ENCODE results near the gene SEMA3A. TPM values are rescaled to one million over a fixed set of nuclear protein-coding genes. Genes with fewer than 3 reads are reported as not detected.

The SEMA3A gene
- total RNA-seq, 1 experiment from 2014 or later, result 14.2 TPM

DNA sequence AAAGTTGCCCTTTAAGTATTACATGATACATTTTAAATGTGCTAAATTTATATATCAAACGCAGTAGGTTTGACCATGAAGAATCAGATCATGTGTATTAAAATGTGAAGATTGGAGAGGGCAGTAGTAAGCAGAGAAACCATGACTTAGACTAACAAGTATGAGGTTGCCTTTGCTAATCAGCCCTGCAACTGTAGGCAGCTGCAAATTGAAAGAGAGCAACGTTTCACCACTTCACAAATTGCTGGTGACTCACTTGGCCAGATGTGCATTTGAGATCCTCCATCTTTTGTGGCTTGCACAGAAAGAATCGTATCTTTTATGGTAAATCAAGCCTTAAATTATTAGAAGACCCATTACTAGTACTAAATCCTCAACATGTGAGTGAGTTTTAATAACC is 10.1 kb upstream of the SEMA3A start:
- no peak overlapping the region for H3K4me3 ChIP-seq (replicated peaks in 1 of 2; ENCODE audit: low read depth in 1 of 2, low read length in 2 of 2)
- ATAC-seq (no peak), DNase-seq (ENCODE audit: low read depth, low spot score) (no peak)
- H3K4me1 ChIP-seq (ENCODE audit: control insufficient read depth in 1 of 2, insufficient read depth in 2 of 2, low read length in 2 of 2), result no peaks in the 10 kb centered on the region
- no peak overlapping the region for H2AFZ ChIP-seq (ENCODE audit: low read depth, low read length, poor library complexity, severe bottlenecking)
- H4K20me1 ChIP-seq (ENCODE audit: insufficient read depth), result no peaks in the 10 kb centered on the region
- ChIA-PET RAD21 (ENCODE audit: low non-redundant PET in 1 of 2, low total read pairs in 2 of 2, uncharacterized antibody in 2 of 2, unreplicated experiment in 2 of 2) (no interaction called here), POLR2A (interaction anchor here (1.0 kb wide), 1 partner anchor 116 kb away, joined by 4 read pairs; no protein-coding TSS in a partner anchor), CTCF (no interaction called here)
- no peaks in the 10 kb centered on the region for H3K9me3 ChIP-seq (ENCODE audit: control insufficient read depth in 1 of 2, insufficient read depth in 1 of 2, low read depth in 1 of 2, low read length in 2 of 2)
- H3K4me2 ChIP-seq (ENCODE audit: low read length), result no peak overlapping the region
- no peak overlapping the region for H3K27ac ChIP-seq (ENCODE audit: low read depth, low read length)
- no TSS peak for BruUV-seq (replicated peaks)
- H3K9me2 ChIP-seq (ENCODE audit: insufficient read depth), result no peaks in the 10 kb centered on the region
- TF ChIP-seq, protein P1, sequence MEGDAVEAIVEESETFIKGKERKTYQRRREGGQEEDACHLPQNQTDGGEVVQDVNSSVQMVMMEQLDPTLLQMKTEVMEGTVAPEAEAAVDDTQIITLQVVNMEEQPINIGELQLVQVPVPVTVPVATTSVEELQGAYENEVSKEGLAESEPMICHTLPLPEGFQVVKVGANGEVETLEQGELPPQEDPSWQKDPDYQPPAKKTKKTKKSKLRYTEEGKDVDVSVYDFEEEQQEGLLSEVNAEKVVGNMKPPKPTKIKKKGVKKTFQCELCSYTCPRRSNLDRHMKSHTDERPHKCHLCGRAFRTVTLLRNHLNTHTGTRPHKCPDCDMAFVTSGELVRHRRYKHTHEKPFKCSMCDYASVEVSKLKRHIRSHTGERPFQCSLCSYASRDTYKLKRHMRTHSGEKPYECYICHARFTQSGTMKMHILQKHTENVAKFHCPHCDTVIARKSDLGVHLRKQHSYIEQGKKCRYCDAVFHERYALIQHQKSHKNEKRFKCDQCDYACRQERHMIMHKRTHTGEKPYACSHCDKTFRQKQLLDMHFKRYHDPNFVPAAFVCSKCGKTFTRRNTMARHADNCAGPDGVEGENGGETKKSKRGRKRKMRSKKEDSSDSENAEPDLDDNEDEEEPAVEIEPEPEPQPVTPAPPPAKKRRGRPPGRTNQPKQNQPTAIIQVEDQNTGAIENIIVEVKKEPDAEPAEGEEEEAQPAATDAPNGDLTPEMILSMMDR (IDR thresholded peaks at IDR 0.05 in 2 of 3, conservative IDR thresholded peaks at IDR 0.05 in 1 of 3; ENCODE audit: borderline replicate concordance in 1 of 3, insufficient read depth in 1 of 3, low read depth in 2 of 3, low read length in 2 of 3), result no peak
- TF ChIP-seq POLR2A (IDR thresholded peaks at IDR 0.05; ENCODE audit: borderline replicate concordance, extremely low read depth, insufficient read depth, insufficient read length) (no peak), EGR1 (IDR thresholded peaks at IDR 0.05; ENCODE audit: low read depth) (no peak), SIN3A (IDR thresholded peaks at IDR 0.05; ENCODE audit: low read depth) (no peak), JUND (IDR thresholded peaks at IDR 0.05) (no peak), ELF1 (IDR thresholded peaks at IDR 0.05; ENCODE audit: borderline replicate concordance, low read depth) (no peak), EZH2 (IDR thresholded peaks at IDR 0.05) (no peak), ZNF274 (IDR thresholded peaks at IDR 0.05; ENCODE audit: low read depth, low read length) (no peak)
- TF ChIP-seq, protein P2, sequence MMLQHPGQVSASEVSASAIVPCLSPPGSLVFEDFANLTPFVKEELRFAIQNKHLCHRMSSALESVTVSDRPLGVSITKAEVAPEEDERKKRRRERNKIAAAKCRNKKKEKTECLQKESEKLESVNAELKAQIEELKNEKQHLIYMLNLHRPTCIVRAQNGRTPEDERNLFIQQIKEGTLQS (IDR thresholded peaks at IDR 0.05), result no peak
- H3K27me3 ChIP-seq (ENCODE audit: insufficient read depth, low read length), result no peaks in the 10 kb centered on the region
- no peaks in the 10 kb centered on the region for H3K36me3 ChIP-seq (ENCODE audit: control insufficient read depth in 1 of 2, insufficient read depth in 2 of 2, low read length in 2 of 2)
- no peak overlapping the region for H3K9ac ChIP-seq (ENCODE audit: low read length)
- H3K79me2 ChIP-seq (ENCODE audit: insufficient read depth, low read length), result no peaks in the 10 kb centered on the region
- intact Hi-C loops (cut with micrococcal nuclease), result no loop called here

GRCh38 chr7:84202855-84203254 is 8.3 kb upstream of the SEMA3A start:
- H3K9ac ChIP-seq (ENCODE audit: low read length), result no peak overlapping the region
- H3K9me2 ChIP-seq (ENCODE audit: insufficient read depth), result no peaks in the 10 kb centered on the region
- H2AFZ ChIP-seq (ENCODE audit: low read depth, low read length, poor library complexity, severe bottlenecking), result no peak overlapping the region
- H3K4me1 ChIP-seq (ENCODE audit: control insufficient read depth in 1 of 2, insufficient read depth in 2 of 2, low read length in 2 of 2), result no peaks in the 10 kb centered on the region
- no peak overlapping the region for H3K27ac ChIP-seq (ENCODE audit: low read depth, low read length)
- ChIA-PET RAD21 (ENCODE audit: low non-redundant PET in 1 of 2, low total read pairs in 2 of 2, uncharacterized antibody in 2 of 2, unreplicated experiment in 2 of 2) (interaction anchor here in 1 of 2 experiments (0.7 kb wide), 1 partner anchor 8 kb away, joined by 4 read pairs; the partner anchor contains the start of gene SEMA3A), POLR2A (no interaction called here), CTCF (no interaction called here)
- ATAC-seq, result no peak
- H3K27me3 ChIP-seq (ENCODE audit: insufficient read depth, low read length), result no peaks in the 10 kb centered on the region
- H3K4me3 ChIP-seq (replicated peaks in 1 of 2; ENCODE audit: low read depth in 1 of 2, low read length in 2 of 2), result no peak overlapping the region
- no peaks in the 10 kb centered on the region for H3K36me3 ChIP-seq (ENCODE audit: control insufficient read depth in 1 of 2, insufficient read depth in 2 of 2, low read length in 2 of 2)
- no peaks in the 10 kb centered on the region for H3K79me2 ChIP-seq (ENCODE audit: insufficient read depth, low read length)
- DNase-seq (ENCODE audit: low read depth, low spot score), result no peak
- no peak overlapping the region for H3K4me2 ChIP-seq (ENCODE audit: low read length)
- BruUV-seq (replicated peaks), result no TSS peak
- no peaks in the 10 kb centered on the region for H3K9me3 ChIP-seq (ENCODE audit: control insufficient read depth in 1 of 2, insufficient read depth in 1 of 2, low read depth in 1 of 2, low read length in 2 of 2)
- intact Hi-C loops (cut with micrococcal nuclease), result no loop called here
- no peaks in the 10 kb centered on the region for H4K20me1 ChIP-seq (ENCODE audit: insufficient read depth)
- no peak for TF ChIP-seq RAD21 (IDR thresholded peaks at IDR 0.05; ENCODE audit: low read depth)
- TF ChIP-seq, protein P3, sequence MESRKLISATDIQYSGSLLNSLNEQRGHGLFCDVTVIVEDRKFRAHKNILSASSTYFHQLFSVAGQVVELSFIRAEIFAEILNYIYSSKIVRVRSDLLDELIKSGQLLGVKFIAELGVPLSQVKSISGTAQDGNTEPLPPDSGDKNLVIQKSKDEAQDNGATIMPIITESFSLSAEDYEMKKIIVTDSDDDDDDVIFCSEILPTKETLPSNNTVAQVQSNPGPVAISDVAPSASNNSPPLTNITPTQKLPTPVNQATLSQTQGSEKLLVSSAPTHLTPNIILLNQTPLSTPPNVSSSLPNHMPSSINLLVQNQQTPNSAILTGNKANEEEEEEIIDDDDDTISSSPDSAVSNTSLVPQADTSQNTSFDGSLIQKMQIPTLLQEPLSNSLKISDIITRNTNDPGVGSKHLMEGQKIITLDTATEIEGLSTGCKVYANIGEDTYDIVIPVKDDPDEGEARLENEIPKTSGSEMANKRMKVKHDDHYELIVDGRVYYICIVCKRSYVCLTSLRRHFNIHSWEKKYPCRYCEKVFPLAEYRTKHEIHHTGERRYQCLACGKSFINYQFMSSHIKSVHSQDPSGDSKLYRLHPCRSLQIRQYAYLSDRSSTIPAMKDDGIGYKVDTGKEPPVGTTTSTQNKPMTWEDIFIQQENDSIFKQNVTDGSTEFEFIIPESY (IDR thresholded peaks at IDR 0.05; ENCODE audit: extremely low read depth, insufficient replicate concordance, low read length), result no peak
- TF ChIP-seq, protein P4, sequence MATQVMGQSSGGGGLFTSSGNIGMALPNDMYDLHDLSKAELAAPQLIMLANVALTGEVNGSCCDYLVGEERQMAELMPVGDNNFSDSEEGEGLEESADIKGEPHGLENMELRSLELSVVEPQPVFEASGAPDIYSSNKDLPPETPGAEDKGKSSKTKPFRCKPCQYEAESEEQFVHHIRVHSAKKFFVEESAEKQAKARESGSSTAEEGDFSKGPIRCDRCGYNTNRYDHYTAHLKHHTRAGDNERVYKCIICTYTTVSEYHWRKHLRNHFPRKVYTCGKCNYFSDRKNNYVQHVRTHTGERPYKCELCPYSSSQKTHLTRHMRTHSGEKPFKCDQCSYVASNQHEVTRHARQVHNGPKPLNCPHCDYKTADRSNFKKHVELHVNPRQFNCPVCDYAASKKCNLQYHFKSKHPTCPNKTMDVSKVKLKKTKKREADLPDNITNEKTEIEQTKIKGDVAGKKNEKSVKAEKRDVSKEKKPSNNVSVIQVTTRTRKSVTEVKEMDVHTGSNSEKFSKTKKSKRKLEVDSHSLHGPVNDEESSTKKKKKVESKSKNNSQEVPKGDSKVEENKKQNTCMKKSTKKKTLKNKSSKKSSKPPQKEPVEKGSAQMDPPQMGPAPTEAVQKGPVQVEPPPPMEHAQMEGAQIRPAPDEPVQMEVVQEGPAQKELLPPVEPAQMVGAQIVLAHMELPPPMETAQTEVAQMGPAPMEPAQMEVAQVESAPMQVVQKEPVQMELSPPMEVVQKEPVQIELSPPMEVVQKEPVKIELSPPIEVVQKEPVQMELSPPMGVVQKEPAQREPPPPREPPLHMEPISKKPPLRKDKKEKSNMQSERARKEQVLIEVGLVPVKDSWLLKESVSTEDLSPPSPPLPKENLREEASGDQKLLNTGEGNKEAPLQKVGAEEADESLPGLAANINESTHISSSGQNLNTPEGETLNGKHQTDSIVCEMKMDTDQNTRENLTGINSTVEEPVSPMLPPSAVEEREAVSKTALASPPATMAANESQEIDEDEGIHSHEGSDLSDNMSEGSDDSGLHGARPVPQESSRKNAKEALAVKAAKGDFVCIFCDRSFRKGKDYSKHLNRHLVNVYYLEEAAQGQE (IDR thresholded peaks at IDR 0.05; ENCODE audit: low read depth), result no peak
- no peak for TF ChIP-seq SRF (IDR thresholded peaks at IDR 0.05; ENCODE audit: low read depth)
- no peak for TF ChIP-seq ELF1 (IDR thresholded peaks at IDR 0.05; ENCODE audit: borderline replicate concordance, low read depth)
- no peak for TF ChIP-seq FOSL1 (IDR thresholded peaks at IDR 0.05; ENCODE audit: low read depth)
- TF ChIP-seq ZNF274 (IDR thresholded peaks at IDR 0.05; ENCODE audit: low read depth, low read length), result no peak
